NAMALWA (cell line): ENCODE data around the gene CACNA1G.

ENCODE experiments used
- DNase-seq: peaks from one replicate; pipeline ENCODE4 v3.0.0-alpha.2; 2015; ENCODE audit warnings: low spot score

Gene CACNA1G

GRCh38 chr17:50548831-50549230 is 11.7 kb upstream of the CACNA1G start:
- no peak for DNase-seq

GRCh38 chr17:50549256-50549941 is 11.1 kb upstream of the CACNA1G start:
- no peak for DNase-seq

GRCh38 chr17:50549969-50550368 is 10.5 kb upstream of the CACNA1G start:
- DNase-seq: no peak

- DNase-seq: peak; percentile 52
Measured at GRCh38 chr17:50550661-50551432, 9.7 kb upstream of the CACNA1G start.

- no peak for DNase-seq
Measured at GRCh38 chr17:50551433-50551815, 9.1 kb upstream of the CACNA1G start.

- no peak for DNase-seq
Measured at GRCh38 chr17:50551884-50552283, 8.6 kb upstream of the CACNA1G start.

- DNase-seq: no peak
Measured at GRCh38 chr17:50554201-50554600, 6.3 kb upstream of the CACNA1G start.

- no peak for DNase-seq
Measured at GRCh38 chr17:50556803-50557202, 3.7 kb upstream of the CACNA1G start.

GRCh38 chr17:50557630-50558029 is 2.9 kb upstream of the CACNA1G start:
- no peak for DNase-seq

GRCh38 chr17:50558091-50558490 is 2.4 kb upstream of the CACNA1G start:
- no peak for DNase-seq

GRCh38 chr17:50558581-50558940 is 2.0 kb upstream of the CACNA1G start:
- DNase-seq: no peak

- DNase-seq: no peak
Measured at GRCh38 chr17:50558941-50559614, 1.4 kb upstream of the CACNA1G start.

GRCh38 chr17:50559674-50560184 is 786 bp upstream of the CACNA1G start:
- DNase-seq: no peak

GRCh38 chr17:50560931-50561745 is 623 bp downstream of the CACNA1G start:
- no peak for DNase-seq

- no peak for DNase-seq
Measured at GRCh38 chr17:50561746-50562141, 1.2 kb downstream of the CACNA1G start.

GRCh38 chr17:50562242-50563091 is 2.0 kb downstream of the CACNA1G start:
- no peak for DNase-seq

- DNase-seq: no peak
Measured at GRCh38 chr17:50563092-50563511, 2.6 kb downstream of the CACNA1G start.

GRCh38 chr17:50564916-50565315 is 4.4 kb downstream of the CACNA1G start:
- DNase-seq: no peak

GRCh38 chr17:50565402-50566350 is 5.2 kb downstream of the CACNA1G start:
- DNase-seq: peak; percentile 69

GRCh38 chr17:50566886-50567285 is 6.4 kb downstream of the CACNA1G start:
- DNase-seq: no peak
